ENCODE results near the gene HTR3A.
"Not testable (repeated sequence)": the region's sequence is repeated elsewhere in the genome, so short reads cannot be mapped to it uniquely, and the experiment has no call there.

The HTR3A gene

GRCh38 chr11:113974741-113975470, at the start of gene HTR3A:
TSS of gene HTR3A (plus strand) at chr11:113975108. CDS start at chr11:113975326, 218 bp downstream.
- DNase-seq, result no peak

- no peak for DNase-seq
Observed at GRCh38 chr11:113926273-113927197, 48.4 kb upstream of the HTR3A start.

- no peak for DNase-seq
Observed at GRCh38 chr11:113928311-113928710, 46.6 kb upstream of the HTR3A start.

- DNase-seq, result no peak
Observed at GRCh38 chr11:113932788-113933187, 42.1 kb upstream of the HTR3A start.

- DNase-seq, result not testable (repeated sequence)
Observed at GRCh38 chr11:113934193-113934592, 40.7 kb upstream of the HTR3A start.

GRCh38 chr11:113934761-113935160, 40.1 kb upstream of the HTR3A start:
- no peak for DNase-seq

- DNase-seq, result no peak
Observed at GRCh38 chr11:113935858-113936257, 39.0 kb upstream of the HTR3A start.

GRCh38 chr11:113937918-113938317, 37.0 kb upstream of the HTR3A start:
- DNase-seq, result no peak

- no peak for DNase-seq
Observed at GRCh38 chr11:113942256-113942655, 32.7 kb upstream of the HTR3A start.

- DNase-seq, result not testable (repeated sequence)
Observed at GRCh38 chr11:113946162-113946561, 28.7 kb upstream of the HTR3A start.

DNA sequence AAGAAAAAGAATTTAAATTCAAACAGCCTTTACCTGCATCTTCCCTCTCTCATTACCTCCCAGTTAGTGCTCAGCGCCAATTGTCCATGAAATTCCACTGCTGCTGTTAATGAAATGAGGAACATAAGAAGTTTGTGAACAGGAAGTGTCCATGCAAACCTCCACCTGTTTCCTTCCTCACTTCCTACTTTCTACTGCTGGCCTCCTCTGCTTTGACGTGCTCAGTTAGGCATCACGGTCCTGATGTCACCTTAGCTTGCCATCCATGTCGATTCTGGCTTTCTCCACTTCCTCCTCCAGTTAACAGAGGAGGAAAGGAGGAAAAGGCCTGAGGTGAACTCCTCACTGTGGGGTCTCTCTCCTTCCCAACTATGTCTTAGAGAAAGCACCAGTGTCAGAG, 26.9 kb upstream of the HTR3A start:
- DNase-seq, result no peak

- DNase-seq, result no peak
Observed at GRCh38 chr11:113949891-113950290, 25.0 kb upstream of the HTR3A start.

DNA sequence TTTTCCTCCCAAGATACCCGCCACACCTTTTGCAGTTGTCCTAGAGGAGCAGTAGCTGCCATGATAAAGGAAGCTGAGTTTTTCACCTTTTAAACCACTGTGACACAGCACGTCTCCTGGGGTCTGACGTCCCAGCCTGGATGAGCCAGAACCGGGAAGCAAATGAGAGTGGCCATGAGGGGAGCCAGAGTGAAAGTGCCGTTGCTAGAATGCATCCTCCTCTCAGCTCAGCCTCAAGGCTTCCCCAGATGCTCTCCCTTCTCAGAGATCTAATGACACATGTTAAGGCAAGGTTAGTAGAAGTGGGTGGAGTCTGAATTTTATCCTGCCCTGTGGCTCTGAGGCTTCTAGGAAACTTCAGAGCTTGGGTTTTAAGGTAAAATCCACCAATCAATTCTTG, 23.4 kb upstream of the HTR3A start:
- no peak for DNase-seq

GRCh38 chr11:113952070-113952469, 22.8 kb upstream of the HTR3A start:
- DNase-seq, result no peak

DNA sequence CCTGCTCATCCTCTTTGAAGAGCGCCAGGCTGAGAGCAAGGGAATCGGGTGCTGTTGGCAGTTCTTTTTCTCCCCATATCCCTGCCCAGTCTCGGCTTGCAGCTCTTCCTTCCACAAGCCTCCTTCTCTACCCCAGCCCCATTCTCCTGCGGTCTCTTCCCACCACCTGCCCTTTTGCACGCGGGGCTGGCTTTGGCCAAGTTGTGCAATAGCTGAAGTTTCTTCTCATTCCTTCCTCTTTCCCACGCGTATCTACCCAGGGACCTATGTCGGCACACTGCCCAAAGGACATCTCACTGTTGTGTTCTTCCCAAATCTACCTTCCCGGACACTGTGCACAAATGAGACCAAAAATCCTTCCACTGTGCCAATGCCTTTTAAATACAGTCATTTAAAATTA, 22.3 kb upstream of the HTR3A start:
- DNase-seq, result no peak

GRCh38 chr11:113954235-113954634, 20.7 kb upstream of the HTR3A start:
- DNase-seq, result no peak

- no peak for DNase-seq
Observed at GRCh38 chr11:113956986-113957385, 17.9 kb upstream of the HTR3A start.

- no peak for DNase-seq
Observed at GRCh38 chr11:113960702-113961330, 14.1 kb upstream of the HTR3A start.

- DNase-seq, result no peak
Observed at GRCh38 chr11:113967361-113967760, 7.5 kb upstream of the HTR3A start.

DNA sequence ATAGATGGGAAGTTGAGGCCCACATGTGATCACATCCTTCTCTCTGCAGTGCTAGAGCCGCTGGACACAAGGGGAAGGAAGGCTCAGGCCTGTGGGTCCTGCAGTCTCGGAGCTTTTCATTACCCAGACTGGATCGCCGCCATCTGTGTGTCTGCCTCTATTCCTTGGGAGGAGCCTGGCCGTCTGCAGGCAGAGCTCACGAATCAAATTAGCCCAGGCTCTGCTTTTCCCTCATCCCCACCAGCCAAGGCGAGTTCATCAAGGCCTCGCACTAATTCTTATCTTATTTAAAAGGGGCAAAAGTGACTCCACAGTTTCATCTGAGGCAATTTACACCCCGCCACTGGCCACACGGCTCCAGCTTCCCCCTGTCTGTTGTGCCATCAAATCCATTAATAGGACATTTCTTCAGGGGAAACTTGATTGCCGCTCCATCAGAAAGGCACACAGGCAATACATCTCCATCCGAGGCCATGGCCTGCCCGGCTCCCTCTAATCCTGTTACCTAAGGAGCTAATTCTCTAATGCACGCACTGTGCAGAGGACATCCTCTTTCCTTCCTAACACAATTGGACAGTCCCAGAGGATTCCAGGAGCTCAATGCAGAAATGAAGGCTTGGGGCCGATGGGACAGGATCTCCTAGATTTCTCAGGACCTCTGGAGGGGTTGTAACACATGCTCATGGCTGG, 3.3 kb upstream of the HTR3A start:
- no peak for DNase-seq

- DNase-seq, result no peak
Observed at GRCh38 chr11:113977071-113977490, 2.2 kb downstream of the HTR3A start.

- no peak for DNase-seq
Observed at GRCh38 chr11:113977701-113978100, 2.8 kb downstream of the HTR3A start.

DNA sequence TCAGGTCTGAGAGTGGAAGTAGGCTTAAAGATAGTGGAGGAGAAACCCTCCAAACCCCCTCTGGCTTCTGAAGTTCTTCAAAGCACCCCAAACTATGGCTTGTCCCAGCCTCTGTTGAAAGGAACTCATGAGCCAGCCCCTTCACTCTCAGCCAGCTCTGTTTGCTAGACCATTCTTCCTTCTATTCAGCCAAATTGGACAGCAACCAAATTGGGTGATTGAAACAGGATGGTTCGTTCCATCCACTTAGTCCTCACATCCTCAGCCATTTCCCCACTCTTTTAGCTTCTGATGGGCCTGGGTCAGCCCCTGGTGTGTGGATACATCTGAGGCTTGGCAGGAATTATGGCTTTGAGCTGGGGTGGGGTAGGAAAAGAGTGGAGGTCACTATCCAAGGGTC, 4.5 kb downstream of the HTR3A start:
- no peak for DNase-seq
